Astrocyte (in vitro differentiated cells and primary cell): ENCODE data around the gene TRIM23.

Experiments
- CTCF ChIP-seq: IDR thresholded peaks from 2 replicates; pipeline ENCODE4 v1.5.1; 2011; ENCODE audit warnings: low read depth, mild to moderate bottlenecking, inconsistent platforms, low read length, moderate library complexity; ENCODE audit not compliant: insufficient read depth
- EZH2 ChIP-seq: IDR thresholded peaks from 2 replicates; pipeline ENCODE4 v1.6.1; 2012; ENCODE audit warnings: mild to moderate bottlenecking, low read length, inconsistent platforms; ENCODE audit not compliant: insufficient read depth

GRCh38 chr5:65556181-65556580, 68.0 kb downstream of the TRIM23 start:
- TF ChIP-seq CTCF (no peak), EZH2 (no peak)
